ENCODE data around the gene DDX47. TPM values are rescaled to one million over a fixed set of nuclear protein-coding genes. Genes with fewer than 3 reads are reported as not detected.
"Not testable (repeated sequence)": the region's sequence is repeated elsewhere in the genome, so short reads cannot be mapped to it uniquely, and the experiment has no call there.

DDX47 gene
- total RNA-seq, 2 experiments from 2014 or later = 101 to 103 TPM

GRCh38 chr12:12812618-12813119 lies 477 bp upstream of the DDX47 start:
- ChIA-PET CTCF (interaction anchor here (1.4 to 2.2 kb wide), 2 partner anchors 20 to 24 kb away, joined by 4 to 18 read pairs; no protein-coding TSS in a partner anchor), POLR2A (interaction anchor here (0.6 kb wide), 2 partner anchors 224 to 478 kb away, joined by 3 to 4 read pairs; no protein-coding TSS in a partner anchor)

- ChIA-PET POLR2A (no interaction called here), CTCF (no interaction called here)
These were observed 4.5 kb downstream of the DDX47 start for GRCh38 chr12:12817616-12818015.

- ChIA-PET CTCF (interaction anchor here (1.7 kb wide), 1 partner anchor 19 kb away, joined by 4 read pairs; no protein-coding TSS in a partner anchor), POLR2A (interaction anchor here (0.6 kb wide), 1 partner anchor 377 kb away, joined by 3 read pairs; no protein-coding TSS in a partner anchor)
These were observed 5.6 kb downstream of the DDX47 start for GRCh38 chr12:12818701-12819100.

GRCh38 chr12:12819221-12819620 lies 6.1 kb downstream of the DDX47 start:
- CTCF ChIA-PET = interaction anchor here (1.7 kb wide), 1 partner anchor 19 kb away, joined by 4 read pairs; no protein-coding TSS in a partner anchor
- POLR2A ChIA-PET = interaction anchor here (0.6 to 0.7 kb wide), 2 partner anchors 179 to 376 kb away, joined by 3 to 6 read pairs; no protein-coding TSS in a partner anchor

- ChIA-PET POLR2A (interaction anchor here (0.7 kb wide), 1 partner anchor 179 kb away, joined by 6 read pairs; no protein-coding TSS in a partner anchor), CTCF (interaction anchor here (1.7 kb wide), 1 partner anchor 18 kb away, joined by 4 read pairs; no protein-coding TSS in a partner anchor)
These were observed 6.7 kb downstream of the DDX47 start for GRCh38 chr12:12819752-12820311.

- CTCF ChIA-PET, POLR2A ChIA-PET: not testable (repeated sequence)
These were observed 7.2 kb downstream of the DDX47 start for GRCh38 chr12:12820376-12820775.

- POLR2A ChIA-PET = no interaction called here
These were observed 8.8 kb downstream of the DDX47 start for GRCh38 chr12:12821975-12822374.

GRCh38 chr12:12822886-12823285 lies 9.7 kb downstream of the DDX47 start:
- CTCF ChIA-PET = no interaction called here
- POLR2A ChIA-PET = interaction anchor here (0.7 kb wide), 1 partner anchor 32 kb away, joined by 3 read pairs; no protein-coding TSS in a partner anchor

More at GRCh38 chr12:12821975-12822374, 8.8 kb downstream of the DDX47 start:
- CTCF ChIA-PET = interaction anchor here (1.0 kb wide), 1 partner anchor 16 kb away, joined by 4 read pairs; no protein-coding TSS in a partner anchor

- POLR2A ChIA-PET = interaction anchor here (0.7 kb wide), 1 partner anchor 32 kb away, joined by 3 read pairs; no protein-coding TSS in a partner anchor
- CTCF ChIA-PET = no interaction called here
These were observed 10.2 kb downstream of the DDX47 start for GRCh38 chr12:12823300-12823699.

- CTCF ChIA-PET = no interaction called here
These were observed 10.7 kb downstream of the DDX47 start for GRCh38 chr12:12823811-12824210.

GRCh38 chr12:12835378-12836146 lies 22.4 kb downstream of the DDX47 start:
- POLR2A ChIA-PET = no interaction called here
- CTCF ChIA-PET = no interaction called here

More at GRCh38 chr12:12823811-12824210, 10.7 kb downstream of the DDX47 start:
- POLR2A ChIA-PET = no interaction called here

- POLR2A ChIA-PET = no interaction called here
- CTCF ChIA-PET = interaction anchor here (0.6 to 2.2 kb wide), 7 partner anchors 17 to 151 kb away, joined by 3 to 4 read pairs (median 3); no protein-coding TSS in a partner anchor
These were observed 23.4 kb downstream of the DDX47 start for GRCh38 chr12:12836571-12836970.

- ChIA-PET POLR2A (no interaction called here), CTCF (interaction anchor here (0.6 to 2.2 kb wide), 10 partner anchors 16 to 445 kb away, joined by 3 to 4 read pairs (median 3); no protein-coding TSS in a partner anchor)
These were observed 24.1 kb downstream of the DDX47 start for GRCh38 chr12:12837025-12837812.

- ChIA-PET CTCF (interaction anchor here (0.7 to 2.2 kb wide), 5 partner anchors 16 to 444 kb away, joined by 3 to 4 read pairs (median 3); no protein-coding TSS in a partner anchor), POLR2A (interaction anchor here (0.6 kb wide), 2 partner anchors 8 to 118 kb away, joined by 4 read pairs; no protein-coding TSS in a partner anchor)
These were observed 24.6 kb downstream of the DDX47 start for GRCh38 chr12:12837813-12838153.

GRCh38 chr12:12839003-12839395 lies 25.9 kb downstream of the DDX47 start:
- ChIA-PET POLR2A (no interaction called here), CTCF (interaction anchor here (1.6 to 2.2 kb wide), 2 partner anchors 18 to 20 kb away, joined by 4 read pairs; no protein-coding TSS in a partner anchor)

- CTCF ChIA-PET, POLR2A ChIA-PET: not testable (repeated sequence)
These were observed 26.3 kb downstream of the DDX47 start for GRCh38 chr12:12839439-12839838.

- POLR2A ChIA-PET = no interaction called here
- CTCF ChIA-PET = no interaction called here
These were observed 26.9 kb downstream of the DDX47 start for GRCh38 chr12:12839873-12840579.

- CTCF ChIA-PET = no interaction called here
- POLR2A ChIA-PET = no interaction called here
These were observed 27.4 kb downstream of the DDX47 start for GRCh38 chr12:12840580-12840899.

GRCh38 chr12:12841428-12841827 lies 28.3 kb downstream of the DDX47 start:
- CTCF ChIA-PET, POLR2A ChIA-PET: not testable (repeated sequence)
